GM23338 (cell line): ENCODE results near the gene LAMC2. TPM values are rescaled to one million over a fixed set of nuclear protein-coding genes. Genes with fewer than 3 reads are reported as not detected.
A peak's percentile ranks its signal among the peaks of the same experiment; 100 is the strongest.

Experiments
- ATAC-seq: fragments of 200-7000 bp; cut with Tn5 transposase; 3 replicates; pipeline ENCODE4 v1.9.1; 2020
- DNase-seq: peaks from one replicate; pipeline ENCODE4 v3.0.0-alpha.2; 2015; ENCODE audit warnings: low spot score
- H2AFZ ChIP-seq: fragments of 200-600 bp; sonication (generic); 2 replicates; pipeline ENCODE4 v1.8.0; 2016; ENCODE audit warnings: antibody characterized with exemption, mild to moderate bottlenecking, moderate library complexity
- H3F3A ChIP-seq: fragments of 200-600 bp; sonication (generic); replicated peaks from 2 replicates; pipeline ENCODE4 v1.8.0; 2017; ENCODE audit warnings: antibody characterized with exemption, mixed run types, low read depth
- H3K27ac ChIP-seq: fragments of 200-600 bp; sonication (generic); 2 replicates; pipeline ENCODE4 v1.6.1; 2016; ENCODE audit warnings: low read depth
- H3K27me3 ChIP-seq: fragments of 200-600 bp; sonication (generic); 2 replicates; pipeline ENCODE4 v1.8.0; 2016; ENCODE audit warnings: mild to moderate bottlenecking, mixed run types, moderate library complexity; ENCODE audit not compliant: insufficient read depth
- H3K36me3 ChIP-seq: fragments of 200-600 bp; sonication (generic); 2 replicates; pipeline ENCODE4 v1.8.0; 2016; ENCODE audit warnings: mild to moderate bottlenecking; ENCODE audit not compliant: insufficient read depth
- H3K4me1 ChIP-seq: fragments of 200-600 bp; sonication (generic); 2 replicates; pipeline ENCODE4 v1.8.0; 2016; ENCODE audit warnings: mild to moderate bottlenecking, moderate library complexity; ENCODE audit not compliant: insufficient read depth
- H3K4me2 ChIP-seq: fragments of 200-600 bp; sonication (generic); 2 replicates; pipeline ENCODE4 v1.7.1; 2017; ENCODE audit warnings: mixed run types
- H3K4me3 ChIP-seq: fragments of 200-600 bp; sonication (generic); 2 replicates; pipeline ENCODE4 v1.6.1; 2016; ENCODE audit warnings: mixed run types
- H3K79me2 ChIP-seq: fragments of 200-600 bp; sonication (generic); replicated peaks from 2 replicates; pipeline ENCODE4 v1.8.0; 2017; ENCODE audit warnings: mild to moderate bottlenecking; ENCODE audit not compliant: insufficient read depth
- H3K9me2 ChIP-seq: fragments of 200-600 bp; sonication (generic); 2 replicates; pipeline ENCODE4 v1.8.0; 2017; ENCODE audit not compliant: insufficient read depth
- H4K20me1 ChIP-seq: fragments of 200-600 bp; sonication (generic); replicated peaks from 2 replicates; pipeline ENCODE4 v1.8.0; 2017; ENCODE audit warnings: mild to moderate bottlenecking; ENCODE audit not compliant: insufficient read depth
- H3K27ac Mint-ChIP-seq: 2 replicates; pipeline ENCODE4 v1.8.0; 2020; ENCODE audit warnings: inconsistent platforms, mild to moderate bottlenecking, moderate library complexity, mixed read lengths
- H3K27me3 Mint-ChIP-seq: 3 replicates; pipeline ENCODE4 v1.8.0; 2022; ENCODE audit warnings: low read depth, mild to moderate bottlenecking, moderate library complexity, mixed read lengths, inconsistent platforms; ENCODE audit not compliant: insufficient read depth, poor library complexity
- H3K36me3 Mint-ChIP-seq: 3 replicates; pipeline ENCODE4 v1.8.0; 2021; ENCODE audit warnings: low read depth, mild to moderate bottlenecking, inconsistent platforms, moderate library complexity, mixed read lengths
- H3K4me1 Mint-ChIP-seq: 3 replicates; pipeline ENCODE4 v1.8.0; 2020; ENCODE audit warnings: mild to moderate bottlenecking, inconsistent platforms, mixed read lengths
- H3K4me3 Mint-ChIP-seq: 3 replicates; pipeline ENCODE4 v1.8.0; 2021; ENCODE audit warnings: moderate library complexity, mild to moderate bottlenecking, inconsistent platforms, mixed read lengths
- H3K9me3 Mint-ChIP-seq: 3 replicates; pipeline ENCODE4 v1.8.0; 2020; ENCODE audit warnings: moderate library complexity, mild to moderate bottlenecking, inconsistent platforms, mixed read lengths
- EZH2 ChIP-seq: fragments of 200-600 bp; sonication (generic); IDR thresholded peaks from one replicate; pipeline ENCODE4 v1.8.0; 2017; ENCODE audit warnings: antibody characterized with exemption, mild to moderate bottlenecking, low read depth; ENCODE audit not compliant: unreplicated experiment
- NANOG ChIP-seq: IDR thresholded peaks from 2 replicates; pipeline ENCODE4 v1.6.1; 2016; ENCODE audit warnings: antibody characterized with exemption, borderline replicate concordance
- POLR2AphosphoS5 ChIP-seq: IDR thresholded peaks from 2 replicates; pipeline ENCODE4 v1.6.1; 2016; ENCODE audit warnings: antibody characterized with exemption, low read depth
- ZNF331 ChIP-seq: fragments of 250-450 bp; sonication (Bioruptor Pico); IDR thresholded peaks from 2 replicates; pipeline ENCODE4 v1.5.0; 2020; ENCODE audit warnings: low read depth, mild to moderate bottlenecking, moderate library complexity
- polyA plus RNA-seq: library from polyadenylated mRNA; unstranded; fragments of >200 nt; fragmentation: Nextera tagmentation; extraction: Ambion mirVana; gene quantifications from 2 replicates; pipeline ENCODE4 v1.2.1, GENCODE V29; 2016
- total RNA-seq: library from RNA; depleted of rRNA; stranded (reverse); fragments of >200 nt; shearing (Covaris generic); gene quantifications from 2 replicates; pipeline ENCODE4 v1.2.3, GENCODE V29; 2014
- TF ChIP-seq, protein P1 (sequence below): IDR thresholded peaks from one replicate; pipeline ENCODE4 v1.6.1; 2018; ENCODE audit warnings: antibody characterized with exemption; ENCODE audit not compliant: unreplicated experiment
- TF ChIP-seq, protein P2 (sequence below): fragments of 250-450 bp; sonication (Bioruptor Pico); IDR thresholded peaks from 2 replicates; pipeline ENCODE4 v1.5.0; 2020; ENCODE audit warnings: mild to moderate bottlenecking, moderate library complexity

LAMC2 gene
- total and polyA plus RNA-seq, 2 experiments from 2014 or later = 4.3 to 19.5 TPM

DNA sequence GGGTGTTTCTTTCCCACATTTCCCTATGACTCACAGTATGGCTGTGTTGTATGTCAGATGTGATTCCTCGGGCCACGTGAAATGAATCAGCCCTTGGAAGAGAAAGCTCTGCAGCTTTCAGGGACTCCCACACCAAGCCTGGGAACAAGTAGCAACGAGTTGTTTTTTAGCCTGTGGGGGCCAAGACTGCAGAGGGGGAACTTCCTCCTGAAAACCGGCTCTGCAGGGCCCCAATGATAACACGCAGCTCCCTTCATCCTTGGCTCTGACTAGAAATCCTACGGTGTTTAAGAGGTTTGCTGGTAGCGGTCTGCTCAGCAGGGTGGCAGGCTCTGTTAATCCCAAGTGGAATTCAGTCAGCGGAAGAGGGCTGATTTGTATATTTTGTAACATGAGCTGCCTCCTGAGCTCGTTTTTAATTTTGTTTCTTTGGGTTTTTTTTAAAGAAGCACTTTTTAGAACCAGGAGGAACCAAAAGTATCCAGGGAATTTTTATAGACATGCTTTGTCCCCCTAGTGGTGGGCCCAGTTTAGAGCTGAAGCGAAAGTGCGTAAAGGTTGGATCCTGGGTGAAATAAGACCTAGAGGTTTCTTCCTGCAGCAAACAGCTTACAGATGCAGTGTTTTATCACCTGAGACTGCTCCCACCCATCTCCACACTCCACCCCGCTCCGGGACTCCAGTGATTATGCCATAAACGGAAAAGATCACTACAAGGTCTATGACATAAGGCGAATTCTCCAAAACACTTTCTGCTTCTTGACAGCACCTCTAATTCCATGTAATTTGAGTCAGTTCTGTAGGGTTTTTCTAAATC, 48.8 kb downstream of the LAMC2 start (continued):
- TF ChIP-seq ZNF331 (CRISPR knock-in tag) = no peak
- TF ChIP-seq, protein P1, sequence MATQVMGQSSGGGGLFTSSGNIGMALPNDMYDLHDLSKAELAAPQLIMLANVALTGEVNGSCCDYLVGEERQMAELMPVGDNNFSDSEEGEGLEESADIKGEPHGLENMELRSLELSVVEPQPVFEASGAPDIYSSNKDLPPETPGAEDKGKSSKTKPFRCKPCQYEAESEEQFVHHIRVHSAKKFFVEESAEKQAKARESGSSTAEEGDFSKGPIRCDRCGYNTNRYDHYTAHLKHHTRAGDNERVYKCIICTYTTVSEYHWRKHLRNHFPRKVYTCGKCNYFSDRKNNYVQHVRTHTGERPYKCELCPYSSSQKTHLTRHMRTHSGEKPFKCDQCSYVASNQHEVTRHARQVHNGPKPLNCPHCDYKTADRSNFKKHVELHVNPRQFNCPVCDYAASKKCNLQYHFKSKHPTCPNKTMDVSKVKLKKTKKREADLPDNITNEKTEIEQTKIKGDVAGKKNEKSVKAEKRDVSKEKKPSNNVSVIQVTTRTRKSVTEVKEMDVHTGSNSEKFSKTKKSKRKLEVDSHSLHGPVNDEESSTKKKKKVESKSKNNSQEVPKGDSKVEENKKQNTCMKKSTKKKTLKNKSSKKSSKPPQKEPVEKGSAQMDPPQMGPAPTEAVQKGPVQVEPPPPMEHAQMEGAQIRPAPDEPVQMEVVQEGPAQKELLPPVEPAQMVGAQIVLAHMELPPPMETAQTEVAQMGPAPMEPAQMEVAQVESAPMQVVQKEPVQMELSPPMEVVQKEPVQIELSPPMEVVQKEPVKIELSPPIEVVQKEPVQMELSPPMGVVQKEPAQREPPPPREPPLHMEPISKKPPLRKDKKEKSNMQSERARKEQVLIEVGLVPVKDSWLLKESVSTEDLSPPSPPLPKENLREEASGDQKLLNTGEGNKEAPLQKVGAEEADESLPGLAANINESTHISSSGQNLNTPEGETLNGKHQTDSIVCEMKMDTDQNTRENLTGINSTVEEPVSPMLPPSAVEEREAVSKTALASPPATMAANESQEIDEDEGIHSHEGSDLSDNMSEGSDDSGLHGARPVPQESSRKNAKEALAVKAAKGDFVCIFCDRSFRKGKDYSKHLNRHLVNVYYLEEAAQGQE = no peak

DNA sequence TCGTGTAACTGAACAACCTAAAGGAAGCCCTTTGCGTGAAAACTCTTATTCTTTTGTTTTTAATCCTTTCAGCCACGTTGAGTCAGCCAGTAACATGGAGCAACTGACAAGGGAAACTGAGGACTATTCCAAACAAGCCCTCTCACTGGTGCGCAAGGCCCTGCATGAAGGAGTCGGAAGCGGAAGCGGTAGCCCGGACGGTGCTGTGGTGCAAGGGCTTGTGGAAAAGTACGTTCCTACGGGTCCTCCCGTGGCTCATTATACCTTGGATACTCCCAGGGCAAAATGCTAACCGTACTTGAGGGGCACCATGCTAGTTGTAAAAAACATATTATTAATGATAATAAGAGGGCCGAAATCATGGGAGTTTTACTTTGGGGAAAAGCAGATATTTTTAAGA, 49.4 kb downstream of the LAMC2 start:
- Histone ChIP-seq H3K9me2 (no peaks in the 10 kb centered on the region), H3K27me3 (no peaks in the 10 kb centered on the region), H3F3A (peaks cover 8% of the 10 kb centered on the region; the same call in 1 of the 2 replicates), H3K4me2 (peak overlapping the region; percentile 12), H3K79me2 (no peaks in the 10 kb centered on the region), H4K20me1 (no peaks in the 10 kb centered on the region), H3K4me3 (0 out of 2 replicates have a peak overlapping the region, but pooled peaks have one; percentile 13), H3K36me3 (no peaks in the 10 kb centered on the region; the same call in 1 of the 2 replicates), H3K27ac (peak overlapping the region; percentile 80; the same call in 1 of the 2 replicates), H2AFZ (peak overlapping the region; percentile 20; the same call in 1 of the 2 replicates), H3K4me1 (peaks cover 19% of the 10 kb centered on the region)
- no peak for TF ChIP-seq EZH2
- TF ChIP-seq, protein P1 = no peak
- no peak for TF ChIP-seq POLR2AphosphoS5
- TF ChIP-seq, protein P2, sequence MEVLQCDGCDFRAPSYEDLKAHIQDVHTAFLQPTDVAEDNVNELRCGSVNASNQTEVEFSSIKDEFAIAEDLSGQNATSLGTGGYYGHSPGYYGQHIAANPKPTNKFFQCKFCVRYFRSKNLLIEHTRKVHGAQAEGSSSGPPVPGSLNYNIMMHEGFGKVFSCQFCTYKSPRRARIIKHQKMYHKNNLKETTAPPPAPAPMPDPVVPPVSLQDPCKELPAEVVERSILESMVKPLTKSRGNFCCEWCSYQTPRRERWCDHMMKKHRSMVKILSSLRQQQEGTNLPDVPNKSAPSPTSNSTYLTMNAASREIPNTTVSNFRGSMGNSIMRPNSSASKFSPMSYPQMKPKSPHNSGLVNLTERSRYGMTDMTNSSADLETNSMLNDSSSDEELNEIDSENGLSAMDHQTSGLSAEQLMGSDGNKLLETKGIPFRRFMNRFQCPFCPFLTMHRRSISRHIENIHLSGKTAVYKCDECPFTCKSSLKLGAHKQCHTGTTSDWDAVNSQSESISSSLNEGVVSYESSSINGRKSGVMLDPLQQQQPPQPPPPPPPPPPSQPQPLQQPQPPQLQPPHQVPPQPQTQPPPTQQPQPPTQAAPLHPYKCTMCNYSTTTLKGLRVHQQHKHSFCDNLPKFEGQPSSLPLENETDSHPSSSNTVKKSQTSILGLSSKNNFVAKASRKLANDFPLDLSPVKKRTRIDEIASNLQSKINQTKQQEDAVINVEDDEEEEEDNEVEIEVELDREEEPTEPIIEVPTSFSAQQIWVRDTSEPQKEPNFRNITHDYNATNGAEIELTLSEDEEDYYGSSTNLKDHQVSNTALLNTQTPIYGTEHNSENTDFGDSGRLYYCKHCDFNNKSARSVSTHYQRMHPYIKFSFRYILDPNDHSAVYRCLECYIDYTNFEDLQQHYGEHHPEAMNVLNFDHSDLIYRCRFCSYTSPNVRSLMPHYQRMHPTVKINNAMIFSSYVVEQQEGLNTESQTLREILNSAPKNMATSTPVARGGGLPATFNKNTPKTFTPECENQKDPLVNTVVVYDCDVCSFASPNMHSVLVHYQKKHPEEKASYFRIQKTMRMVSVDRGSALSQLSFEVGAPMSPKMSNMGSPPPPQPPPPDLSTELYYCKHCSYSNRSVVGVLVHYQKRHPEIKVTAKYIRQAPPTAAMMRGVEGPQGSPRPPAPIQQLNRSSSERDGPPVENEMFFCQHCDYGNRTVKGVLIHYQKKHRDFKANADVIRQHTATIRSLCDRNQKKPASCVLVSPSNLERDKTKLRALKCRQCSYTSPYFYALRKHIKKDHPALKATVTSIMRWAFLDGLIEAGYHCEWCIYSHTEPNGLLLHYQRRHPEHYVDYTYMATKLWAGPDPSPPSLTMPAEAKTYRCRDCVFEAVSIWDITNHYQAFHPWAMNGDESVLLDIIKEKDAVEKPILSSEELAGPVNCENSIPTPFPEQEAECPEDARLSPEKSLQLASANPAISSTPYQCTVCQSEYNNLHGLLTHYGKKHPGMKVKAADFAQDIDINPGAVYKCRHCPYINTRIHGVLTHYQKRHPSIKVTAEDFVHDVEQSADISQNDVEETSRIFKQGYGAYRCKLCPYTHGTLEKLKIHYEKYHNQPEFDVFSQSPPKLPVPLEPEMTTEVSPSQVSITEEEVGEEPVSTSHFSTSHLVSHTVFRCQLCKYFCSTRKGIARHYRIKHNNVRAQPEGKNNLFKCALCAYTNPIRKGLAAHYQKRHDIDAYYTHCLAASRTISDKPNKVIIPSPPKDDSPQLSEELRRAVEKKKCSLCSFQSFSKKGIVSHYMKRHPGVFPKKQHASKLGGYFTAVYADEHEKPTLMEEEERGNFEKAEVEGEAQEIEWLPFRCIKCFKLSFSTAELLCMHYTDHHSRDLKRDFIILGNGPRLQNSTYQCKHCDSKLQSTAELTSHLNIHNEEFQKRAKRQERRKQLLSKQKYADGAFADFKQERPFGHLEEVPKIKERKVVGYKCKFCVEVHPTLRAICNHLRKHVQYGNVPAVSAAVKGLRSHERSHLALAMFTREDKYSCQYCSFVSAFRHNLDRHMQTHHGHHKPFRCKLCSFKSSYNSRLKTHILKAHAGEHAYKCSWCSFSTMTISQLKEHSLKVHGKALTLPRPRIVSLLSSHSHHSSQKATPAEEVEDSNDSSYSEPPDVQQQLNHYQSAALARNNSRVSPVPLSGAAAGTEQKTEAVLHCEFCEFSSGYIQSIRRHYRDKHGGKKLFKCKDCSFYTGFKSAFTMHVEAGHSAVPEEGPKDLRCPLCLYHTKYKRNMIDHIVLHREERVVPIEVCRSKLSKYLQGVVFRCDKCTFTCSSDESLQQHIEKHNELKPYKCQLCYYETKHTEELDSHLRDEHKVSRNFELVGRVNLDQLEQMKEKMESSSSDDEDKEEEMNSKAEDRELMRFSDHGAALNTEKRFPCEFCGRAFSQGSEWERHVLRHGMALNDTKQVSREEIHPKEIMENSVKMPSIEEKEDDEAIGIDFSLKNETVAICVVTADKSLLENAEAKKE (CRISPR knock-in tag) = no peak
- TF ChIP-seq NANOG = no peak
- peak overlapping the region; percentile 83 for H3K27ac Mint-ChIP-seq
- peaks cover 35% of the 10 kb centered on the region for H3K4me1 Mint-ChIP-seq
- H3K4me3 Mint-ChIP-seq = peak overlapping the region; percentile 52
- ATAC-seq = peak; percentile 45
- 0 out of 3 replicates have a peak, but pooled peaks cover 2% of the 10 kb centered on the region for H3K36me3 Mint-ChIP-seq
- peaks cover 6% of the 10 kb centered on the region for H3K27me3 Mint-ChIP-seq
- DNase-seq = no peak
- no peaks in the 10 kb centered on the region for H3K9me3 Mint-ChIP-seq
